HG03442 (cell line): Measurements from ENCODE around the gene RBMY1B.
A peak's percentile ranks its signal among the peaks of the same experiment; 100 is the strongest.
"Not testable (repeated sequence)": the region's sequence is repeated elsewhere in the genome, so short reads cannot be mapped to it uniquely, and the experiment has no call there.

Source experiments
- ATAC-seq: cut with Tn5 transposase; IDR thresholded peaks from one replicate; pipeline ENCODE4 v1.9.1; 2021; ENCODE audit warnings: mild to moderate bottlenecking, moderate library complexity; ENCODE audit not compliant: unreplicated experiment

The RBMY1B gene

GRCh38 chrY:21511038-21511437 lies at the start of gene RBMY1B:
RBMY1B (plus strand) TSS chrY:21511338; CDS start chrY:21513351, 2,013 bp downstream.
- ATAC-seq: not testable (repeated sequence)

DNA sequence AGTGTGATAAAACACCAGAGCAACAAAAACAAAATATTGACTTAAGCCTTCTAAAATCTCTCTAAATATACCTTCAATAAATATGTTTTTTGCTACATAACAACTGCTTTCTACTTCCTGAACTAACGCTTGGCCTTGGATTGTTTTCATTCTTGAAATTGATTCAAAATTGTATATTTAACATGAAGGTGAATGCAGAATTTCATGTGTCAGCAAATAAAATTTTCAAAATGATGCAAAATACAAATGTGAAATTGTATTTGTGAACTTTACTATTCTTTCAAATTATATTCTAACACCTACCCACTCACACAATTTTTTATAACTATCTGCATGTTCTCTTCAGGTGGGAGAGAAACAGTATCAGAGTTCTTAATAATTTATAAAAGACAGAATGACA lies 48.2 kb upstream of the RBMY1B start:
- ATAC-seq: not testable (repeated sequence)

- ATAC-seq: no peak
Measured at GRCh38 chrY:21482967-21483366, 28.2 kb upstream of the RBMY1B start.

GRCh38 chrY:21534579-21534978 lies 23.4 kb downstream of the RBMY1B start, which contains the start of gene RBMY1A1:
RBMY1A1 (plus strand) TSS chrY:21534879; CDS start chrY:21536892, 2,013 bp downstream.
- ATAC-seq: not testable (repeated sequence)

DNA sequence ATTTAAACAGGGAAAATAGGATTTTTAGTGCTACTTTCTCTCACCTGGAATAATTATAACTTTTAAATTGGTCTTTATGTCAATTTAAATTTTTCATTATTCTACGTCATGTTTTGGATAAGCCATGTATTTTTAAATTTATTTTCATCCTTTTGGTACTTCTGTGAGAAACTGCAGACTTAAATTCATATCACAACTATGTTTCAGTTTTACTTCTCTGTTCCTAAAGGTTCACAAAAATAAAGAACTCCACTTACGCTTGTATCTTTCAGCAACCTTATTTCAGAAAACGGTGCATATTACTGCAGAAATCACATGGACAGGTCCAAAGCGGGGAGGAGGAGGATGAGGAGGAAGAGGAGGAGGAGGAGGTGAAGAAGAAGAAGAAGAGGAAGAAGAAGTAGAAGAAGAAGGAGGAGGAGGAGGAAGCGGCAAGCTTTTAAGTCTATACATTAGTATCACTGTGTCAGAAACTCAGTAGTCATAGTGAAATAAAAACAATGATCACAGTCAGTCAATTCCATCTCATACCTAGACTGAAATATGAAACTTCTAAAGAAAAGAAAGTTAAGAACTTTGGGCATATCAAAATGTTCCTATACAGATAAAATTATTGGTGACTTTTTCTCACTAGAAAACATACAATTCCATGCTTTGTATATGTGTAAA lies 48.3 kb downstream of the RBMY1B start:
- peak; percentile 92 for ATAC-seq
